Measurements from ENCODE around the gene CCDC154. TPM values are rescaled to one million over a fixed set of nuclear protein-coding genes. Genes with fewer than 3 reads are reported as not detected.

CCDC154 gene
- total RNA-seq, 2 experiments from 2014 or later: 0.85 to 1.1 TPM

DNA sequence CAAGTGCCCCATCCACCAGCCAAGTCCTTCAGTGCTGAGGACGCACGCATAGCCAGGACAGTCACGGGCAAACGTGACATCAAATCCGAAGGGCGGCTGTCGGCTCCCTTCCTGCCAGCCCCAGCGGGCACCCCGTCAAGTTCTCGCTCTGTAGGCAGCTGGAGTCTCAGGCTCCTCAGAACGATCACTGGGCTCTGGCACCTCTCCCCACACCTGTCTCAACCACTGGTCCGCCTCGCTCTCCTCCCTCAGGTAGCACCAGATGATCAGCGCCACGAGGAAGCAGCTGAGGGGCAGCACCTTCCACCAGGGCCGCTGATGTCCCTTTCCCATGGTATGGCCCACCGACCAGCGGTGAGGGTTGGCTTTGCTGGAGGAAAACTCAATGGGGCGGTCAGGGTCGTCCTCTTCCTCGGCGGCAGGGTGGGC lies 24.2 kb downstream of the CCDC154 start:
- peaks cover 32% of the 10 kb centered on the region for H3K79me2 ChIP-seq (ENCODE audit: insufficient read depth, low read depth, low read length)
- intact Hi-C loops (cut with micrococcal nuclease; ENCODE audit: unreplicated experiment): loop anchor here (10.0 kb wide), 1 partner anchor 195 kb away; the partner anchor contains the start of genes CRAMP1 and IFT140
- peaks cover 17% of the 10 kb centered on the region; the same call in 1 of the 2 replicates for H3K36me3 ChIP-seq (ENCODE audit: insufficient read depth, low read length)
- TF ChIP-seq EZH2phosphoT487 (IDR thresholded peaks at IDR 0.05; ENCODE audit: borderline replicate concordance, low read depth, low read length): no peak
- TF ChIP-seq, protein P1, sequence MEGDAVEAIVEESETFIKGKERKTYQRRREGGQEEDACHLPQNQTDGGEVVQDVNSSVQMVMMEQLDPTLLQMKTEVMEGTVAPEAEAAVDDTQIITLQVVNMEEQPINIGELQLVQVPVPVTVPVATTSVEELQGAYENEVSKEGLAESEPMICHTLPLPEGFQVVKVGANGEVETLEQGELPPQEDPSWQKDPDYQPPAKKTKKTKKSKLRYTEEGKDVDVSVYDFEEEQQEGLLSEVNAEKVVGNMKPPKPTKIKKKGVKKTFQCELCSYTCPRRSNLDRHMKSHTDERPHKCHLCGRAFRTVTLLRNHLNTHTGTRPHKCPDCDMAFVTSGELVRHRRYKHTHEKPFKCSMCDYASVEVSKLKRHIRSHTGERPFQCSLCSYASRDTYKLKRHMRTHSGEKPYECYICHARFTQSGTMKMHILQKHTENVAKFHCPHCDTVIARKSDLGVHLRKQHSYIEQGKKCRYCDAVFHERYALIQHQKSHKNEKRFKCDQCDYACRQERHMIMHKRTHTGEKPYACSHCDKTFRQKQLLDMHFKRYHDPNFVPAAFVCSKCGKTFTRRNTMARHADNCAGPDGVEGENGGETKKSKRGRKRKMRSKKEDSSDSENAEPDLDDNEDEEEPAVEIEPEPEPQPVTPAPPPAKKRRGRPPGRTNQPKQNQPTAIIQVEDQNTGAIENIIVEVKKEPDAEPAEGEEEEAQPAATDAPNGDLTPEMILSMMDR (conservative IDR thresholded peaks at IDR 0.05; ENCODE audit: low read length): no peak
- TSS peak; percentile 85 for BruUV-seq (replicated peaks)
- peak overlapping the region; percentile 93 for H3K4me3 ChIP-seq (ENCODE audit: low read depth, low read length, poor library complexity, severe bottlenecking)
- H3K9me2 ChIP-seq (ENCODE audit: insufficient read depth, low read length): no peaks in the 10 kb centered on the region
- no peak overlapping the region for H2AFZ ChIP-seq (ENCODE audit: low read length)
- H3K4me2 ChIP-seq (ENCODE audit: low read length): peak overlapping the region; percentile 99
- no peak for DNase-seq (ENCODE audit: low spot score)
- H3K9me3 ChIP-seq (ENCODE audit: low read length): peaks cover 5% of the 10 kb centered on the region; the same call in 1 of the 2 replicates
- peak overlapping the region; percentile 34 for H3K27ac ChIP-seq (ENCODE audit: low read depth, low read length, poor library complexity, severe bottlenecking)
- H4K20me1 ChIP-seq (ENCODE audit: insufficient read depth, low read length): peaks cover 8% of the 10 kb centered on the region
- POLR2A ChIA-PET: no interaction called here
- CTCF ChIA-PET (ENCODE audit: unreplicated experiment): no interaction called here
- peaks cover 24% of the 10 kb centered on the region for H3K4me1 ChIP-seq (ENCODE audit: insufficient read depth, low read length, poor library complexity, severe bottlenecking)

DNA sequence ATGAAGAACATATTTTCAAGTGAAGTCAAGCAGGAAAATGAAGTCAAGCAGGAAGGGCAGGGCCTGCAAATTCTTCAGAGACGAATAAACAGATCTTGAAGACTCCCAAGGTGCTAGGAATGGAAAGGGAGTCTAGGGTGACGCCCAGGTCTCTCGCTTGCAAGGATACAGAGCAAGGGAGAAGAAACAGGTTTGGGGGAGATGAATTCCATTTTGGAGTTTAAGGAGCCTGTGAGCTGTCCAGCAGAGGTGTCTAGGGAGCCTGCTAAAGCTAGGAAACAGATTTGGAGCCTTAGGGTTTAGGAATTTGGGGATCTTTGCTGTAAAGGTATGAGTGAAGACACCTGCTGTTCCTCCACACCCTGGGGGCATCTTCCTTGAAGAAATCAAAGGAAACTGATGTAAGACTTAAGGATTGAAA lies 27.8 kb downstream of the CCDC154 start:
- H3K4me1 ChIP-seq (ENCODE audit: insufficient read depth, low read length, poor library complexity, severe bottlenecking): peaks cover 34% of the 10 kb centered on the region
- ChIA-PET POLR2A (interaction anchor here (0.7 kb wide), 1 partner anchor 837 kb away, joined by 5 read pairs; no protein-coding TSS in a partner anchor), CTCF (ENCODE audit: unreplicated experiment) (no interaction called here)
- TF ChIP-seq EZH2phosphoT487 (IDR thresholded peaks at IDR 0.05; ENCODE audit: borderline replicate concordance, low read depth, low read length): no peak
- TF ChIP-seq, protein P1 (conservative IDR thresholded peaks at IDR 0.05; ENCODE audit: low read length): no peak
- 0 out of 2 replicates have a peak overlapping the region, but pooled peaks have one; percentile 1 for H3K4me2 ChIP-seq (ENCODE audit: low read length)
- no peak overlapping the region for H2AFZ ChIP-seq (ENCODE audit: low read length)
- H3K36me3 ChIP-seq (ENCODE audit: insufficient read depth, low read length): peaks cover 17% of the 10 kb centered on the region; the same call in 1 of the 2 replicates
- no peaks in the 10 kb centered on the region for H3K9me3 ChIP-seq (ENCODE audit: low read length)
- peaks cover 32% of the 10 kb centered on the region for H3K79me2 ChIP-seq (ENCODE audit: insufficient read depth, low read depth, low read length)
- no peaks in the 10 kb centered on the region for H3K9me2 ChIP-seq (ENCODE audit: insufficient read depth, low read length)
- H3K4me3 ChIP-seq (ENCODE audit: low read depth, low read length, poor library complexity, severe bottlenecking): no peak overlapping the region
- peaks cover 8% of the 10 kb centered on the region for H4K20me1 ChIP-seq (ENCODE audit: insufficient read depth, low read length)
- intact Hi-C loops (cut with micrococcal nuclease; ENCODE audit: unreplicated experiment): loop anchor here (10.0 kb wide), 1 partner anchor 112 kb away; the partner anchor contains the start of gene UBE2I
- no peak for DNase-seq (ENCODE audit: low spot score)
- no TSS peak for BruUV-seq (replicated peaks)
- H3K27ac ChIP-seq (ENCODE audit: low read depth, low read length, poor library complexity, severe bottlenecking): no peak overlapping the region

DNA sequence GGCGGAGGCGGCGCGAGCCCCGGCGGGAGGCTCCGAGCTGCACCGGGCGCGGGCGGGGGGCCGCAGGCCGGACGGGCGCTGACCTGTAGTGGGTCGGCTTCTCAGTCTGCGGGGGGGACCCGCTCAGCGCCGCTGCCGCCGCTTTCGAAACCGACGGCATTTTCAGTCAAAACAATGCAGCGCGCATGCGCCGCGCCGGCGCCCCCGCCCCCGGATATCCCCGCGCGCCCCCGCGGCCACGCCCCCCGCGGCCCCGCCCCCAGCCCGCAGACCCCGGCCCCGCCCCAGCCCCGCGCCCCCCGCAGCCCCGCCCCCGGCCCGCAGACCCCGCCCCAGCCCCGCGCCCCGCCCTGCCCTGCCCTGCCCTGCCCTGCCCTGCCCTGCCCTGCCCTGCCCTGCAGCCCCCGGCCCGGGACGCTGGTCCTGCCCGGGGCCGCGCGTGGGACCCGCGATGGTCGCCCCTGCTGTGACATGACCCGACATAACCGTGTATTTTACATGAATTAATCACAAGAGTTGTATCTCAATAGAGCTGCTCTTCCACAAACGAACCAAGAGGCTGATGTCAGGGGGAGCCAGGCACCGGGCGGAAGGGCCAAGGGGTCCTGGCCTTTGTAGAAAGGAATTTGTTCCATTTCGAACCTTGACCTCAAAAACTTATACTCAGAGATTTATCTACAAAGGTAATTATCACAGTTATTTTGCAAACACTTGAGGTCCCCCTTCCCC lies 29.7 kb downstream of the CCDC154 start, which contains the start of gene UNKL:
Gene UNKL (minus strand): TSS at position 173 of the 729 bp plus-strand sequence. CDS start 13 bp downstream, at position 160.
- peaks cover 23% of the 10 kb centered on the region for H3K79me2 ChIP-seq (ENCODE audit: insufficient read depth, low read depth, low read length)
- TF ChIP-seq EZH2phosphoT487 (IDR thresholded peaks at IDR 0.05; ENCODE audit: borderline replicate concordance, low read depth, low read length): no peak
- CTCF ChIA-PET (ENCODE audit: unreplicated experiment): no interaction called here
- peak within 1 kb of the TSS; percentile 89 for H3K4me3 ChIP-seq (ENCODE audit: low read depth, low read length, poor library complexity, severe bottlenecking)
- peak within 1 kb of the TSS; percentile 72 for H3K4me2 ChIP-seq (ENCODE audit: low read length)
- H3K9me2 ChIP-seq (ENCODE audit: insufficient read depth, low read length): no peaks in the 10 kb centered on the region
- H3K9me3 ChIP-seq (ENCODE audit: low read length): no peaks in the 10 kb centered on the region
- no TSS peak for BruUV-seq (replicated peaks)
- peaks cover 32% of the 10 kb centered on the region for H3K4me1 ChIP-seq (ENCODE audit: insufficient read depth, low read length, poor library complexity, severe bottlenecking)
- H2AFZ ChIP-seq (ENCODE audit: low read length): peak within 1 kb of the TSS; percentile 60
- peak within 1 kb of the TSS; percentile 45 for H3K27ac ChIP-seq (ENCODE audit: low read depth, low read length, poor library complexity, severe bottlenecking)
- POLR2A ChIA-PET: no interaction called here
- DNase-seq (ENCODE audit: low spot score): peak; percentile 84
- intact Hi-C loops (cut with micrococcal nuclease; ENCODE audit: unreplicated experiment): loop anchor here (5.0 to 10.0 kb wide), 2 partner anchors 52 to 110 kb away; partner anchors contain the start of gene UBE2I
- peaks cover 4% of the 10 kb centered on the region for H4K20me1 ChIP-seq (ENCODE audit: insufficient read depth, low read length)
- peaks cover 17% of the 10 kb centered on the region; the same call in 1 of the 2 replicates for H3K36me3 ChIP-seq (ENCODE audit: insufficient read depth, low read length)
